ENCODE data around the gene GIPC1.
"Not testable (repeated sequence)": the region's sequence is repeated elsewhere in the genome, so short reads cannot be mapped to it uniquely, and the experiment has no call there.

Gene GIPC1, protein sequence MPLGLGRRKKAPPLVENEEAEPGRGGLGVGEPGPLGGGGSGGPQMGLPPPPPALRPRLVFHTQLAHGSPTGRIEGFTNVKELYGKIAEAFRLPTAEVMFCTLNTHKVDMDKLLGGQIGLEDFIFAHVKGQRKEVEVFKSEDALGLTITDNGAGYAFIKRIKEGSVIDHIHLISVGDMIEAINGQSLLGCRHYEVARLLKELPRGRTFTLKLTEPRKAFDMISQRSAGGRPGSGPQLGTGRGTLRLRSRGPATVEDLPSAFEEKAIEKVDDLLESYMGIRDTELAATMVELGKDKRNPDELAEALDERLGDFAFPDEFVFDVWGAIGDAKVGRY

GRCh38 chr19:14496029-14496833 is at the start of gene GIPC1:
TSS of gene GIPC1 (minus strand) at chr19:14496127. CDS start at chr19:14482976, 13,151 bp downstream.
- DNase-seq (ENCODE audit: extremely low read depth in 1 of 2, low read depth in 1 of 2) = peak; percentile 62 to 68

DNA sequence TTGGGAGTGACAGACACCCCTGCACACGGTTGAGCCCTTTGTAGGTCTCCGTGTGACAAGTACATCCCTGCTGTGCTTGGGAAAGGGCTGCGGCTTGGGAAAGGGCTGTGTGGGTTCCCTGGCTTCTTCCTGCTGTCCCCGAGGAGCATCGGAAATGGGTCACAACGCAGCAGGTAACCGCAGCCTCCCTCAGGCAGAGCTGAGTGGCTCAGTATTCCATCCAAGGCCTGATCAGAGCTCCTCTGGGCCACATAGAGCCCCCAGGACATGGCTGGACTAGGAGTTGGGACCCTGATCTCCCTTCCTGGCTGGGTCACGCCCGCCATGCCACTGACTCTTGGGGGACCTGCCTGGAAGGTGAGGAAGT is 49.8 kb upstream of the GIPC1 start:
- no peak for DNase-seq (ENCODE audit: extremely low read depth in 1 of 2, low read depth in 1 of 2)

DNA sequence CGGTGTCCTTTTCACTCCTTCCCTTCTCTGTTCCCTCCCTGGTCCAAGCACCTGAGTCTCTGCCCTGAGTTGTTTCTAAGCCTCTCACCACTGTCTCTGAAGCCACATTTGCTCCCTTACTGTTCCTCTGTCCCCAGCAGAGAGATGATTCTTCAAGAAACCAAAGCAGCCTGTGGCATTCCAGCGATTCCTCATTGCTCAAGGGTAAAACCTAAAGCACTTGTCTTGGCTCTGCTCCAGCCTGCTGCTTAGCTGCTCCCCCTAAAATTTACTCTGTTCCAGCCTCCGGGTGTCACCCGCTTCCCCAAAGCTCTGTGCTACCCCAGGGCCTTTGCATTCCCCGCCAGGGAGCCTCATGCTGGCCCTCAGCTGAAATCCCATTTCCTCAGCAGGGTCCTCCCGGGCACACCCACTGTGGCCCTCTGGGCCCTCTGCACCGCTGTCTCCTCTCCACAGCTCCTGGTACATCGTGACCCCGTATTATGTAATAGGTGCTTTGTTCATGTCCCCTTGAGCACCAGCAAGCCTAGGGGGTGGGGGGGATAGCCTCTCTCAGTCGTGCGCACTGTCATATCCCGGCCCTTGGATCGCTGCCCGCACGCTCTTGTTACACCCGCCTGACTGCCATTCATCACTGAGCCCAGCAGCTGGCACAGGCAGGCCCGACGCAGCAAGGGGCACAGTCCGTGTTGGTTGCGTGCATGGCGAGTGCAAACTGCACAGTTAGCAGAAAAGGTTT is 49.2 kb upstream of the GIPC1 start:
- DNase-seq (ENCODE audit: extremely low read depth in 1 of 2, low read depth in 1 of 2) = no peak

DNA sequence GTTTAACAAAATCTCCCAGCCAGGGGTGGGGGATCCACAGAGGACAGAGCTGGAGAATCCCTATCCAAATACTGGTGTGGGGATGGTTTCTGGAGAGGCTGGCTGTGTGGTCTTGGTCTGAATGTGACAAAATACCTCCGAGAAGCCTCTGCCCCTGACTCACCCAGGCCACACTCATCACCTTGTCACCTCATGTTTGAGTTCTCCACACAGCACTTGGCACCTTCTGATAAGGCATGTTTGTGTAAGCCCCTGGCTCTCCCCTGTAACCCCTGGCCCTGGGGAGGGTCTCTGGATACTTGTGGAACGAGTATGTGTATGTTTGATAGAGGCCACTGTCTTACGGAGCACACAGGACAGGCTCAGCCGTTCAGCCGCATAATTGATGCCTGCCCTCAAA is 48.1 kb upstream of the GIPC1 start:
- no peak for DNase-seq (ENCODE audit: extremely low read depth in 1 of 2, low read depth in 1 of 2)

- DNase-seq (ENCODE audit: extremely low read depth in 1 of 2, low read depth in 1 of 2) = no peak
Measured at GRCh38 chr19:14542711-14543328, 46.9 kb upstream of the GIPC1 start.

DNA sequence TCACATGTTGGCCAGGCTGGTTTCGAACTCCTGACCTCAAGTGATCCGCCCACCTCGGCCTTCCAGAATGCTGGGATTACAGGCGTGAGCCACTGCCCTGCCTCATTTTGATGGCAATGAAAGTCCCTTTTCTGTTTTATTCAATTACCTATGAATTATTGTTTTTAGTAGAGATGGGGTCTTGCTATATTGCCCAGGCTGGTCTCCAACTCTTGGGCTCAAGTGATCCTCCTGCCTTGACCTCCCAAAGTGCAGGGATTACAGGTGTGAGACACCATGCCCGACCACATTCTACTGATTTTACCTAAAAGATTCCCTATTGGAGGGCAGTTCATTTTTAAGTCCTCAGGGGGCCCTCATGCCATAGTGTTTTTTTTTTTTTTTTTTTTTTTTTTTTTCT is 46.1 kb upstream of the GIPC1 start:
- not testable (repeated sequence) for DNase-seq (ENCODE audit: extremely low read depth in 1 of 2, low read depth in 1 of 2)

- DNase-seq (ENCODE audit: extremely low read depth in 1 of 2, low read depth in 1 of 2) = no peak
Measured at GRCh38 chr19:14540741-14541525, 45.0 kb upstream of the GIPC1 start.

DNA sequence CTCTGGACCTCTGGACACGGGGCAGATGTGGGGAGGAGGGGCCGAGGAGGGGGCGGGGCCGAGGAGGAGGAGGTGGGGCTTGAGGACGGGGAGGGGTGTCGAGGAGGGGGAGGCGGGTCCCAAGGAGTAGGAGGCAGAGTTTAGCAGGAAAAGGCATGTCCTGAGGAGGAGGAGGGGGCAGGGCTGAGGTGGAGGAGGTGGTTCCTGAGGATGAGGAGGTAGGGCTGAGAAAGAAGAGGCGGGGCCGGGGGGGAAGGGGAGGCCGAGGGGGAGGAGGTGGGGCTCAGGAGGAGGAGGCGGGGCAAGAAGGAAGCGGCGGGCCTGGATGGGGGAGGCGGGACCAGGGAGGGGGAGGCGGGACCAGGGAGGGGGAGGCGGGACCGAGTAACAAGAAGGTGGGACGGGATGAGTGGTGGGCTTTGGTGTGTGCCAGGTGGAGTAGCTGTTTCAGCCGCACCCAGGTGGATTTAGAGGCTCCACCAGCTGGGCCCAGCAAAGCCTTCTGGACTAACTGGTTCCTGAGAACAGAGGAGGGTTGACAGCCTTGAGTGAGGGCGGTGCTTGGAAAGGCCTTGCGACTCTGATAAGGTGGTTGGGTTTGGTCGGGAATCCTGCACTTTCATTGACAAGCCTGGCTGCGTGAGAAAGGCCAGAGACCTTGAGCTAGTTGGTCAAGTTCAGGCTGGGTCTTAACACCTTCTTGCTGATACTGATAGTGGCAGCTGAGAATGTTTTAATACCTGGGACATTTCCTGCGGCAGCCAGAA is 41.2 kb upstream of the GIPC1 start:
- no peak for DNase-seq (ENCODE audit: extremely low read depth in 1 of 2, low read depth in 1 of 2)

DNA sequence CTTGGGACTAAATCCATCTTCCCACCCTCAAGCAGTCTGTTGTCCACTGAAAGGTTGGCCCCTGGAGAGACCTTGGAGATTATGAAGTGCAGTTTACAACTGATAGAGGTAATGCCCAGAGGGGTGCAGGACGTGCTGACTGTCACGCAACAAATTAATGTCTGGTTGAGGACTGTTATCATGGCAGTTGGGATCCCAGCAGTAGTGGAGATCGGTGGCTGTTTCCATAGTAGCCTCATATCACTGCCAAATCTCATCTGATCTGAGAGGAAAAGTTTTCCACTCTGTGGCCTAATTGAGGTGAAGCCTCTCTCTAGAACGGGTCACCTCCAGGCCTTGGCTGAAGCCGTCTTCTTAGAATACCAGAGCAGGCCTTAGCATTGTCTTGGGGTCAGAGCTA is 37.5 kb upstream of the GIPC1 start:
- DNase-seq (ENCODE audit: extremely low read depth in 1 of 2, low read depth in 1 of 2) = no peak

DNA sequence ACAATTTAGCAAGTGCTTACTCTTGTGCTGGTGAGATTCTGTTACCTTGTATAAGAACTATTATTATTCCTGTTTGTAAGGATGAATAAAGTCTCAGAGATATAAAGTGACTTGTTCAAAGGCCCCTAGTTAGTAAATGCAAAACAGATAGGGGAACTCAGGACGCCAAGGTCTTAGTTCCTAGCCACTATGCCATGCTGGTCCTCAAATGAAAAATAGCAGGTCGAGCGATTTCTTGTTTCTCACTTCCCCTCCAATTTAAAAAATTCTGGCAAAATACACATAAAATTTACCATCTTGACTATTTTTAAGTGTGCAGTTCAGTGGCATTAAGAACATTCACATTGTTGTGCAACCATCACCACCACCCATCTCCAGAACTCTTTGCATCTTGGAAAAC is 34.6 kb upstream of the GIPC1 start:
- no peak for DNase-seq (ENCODE audit: extremely low read depth in 1 of 2, low read depth in 1 of 2)

DNA sequence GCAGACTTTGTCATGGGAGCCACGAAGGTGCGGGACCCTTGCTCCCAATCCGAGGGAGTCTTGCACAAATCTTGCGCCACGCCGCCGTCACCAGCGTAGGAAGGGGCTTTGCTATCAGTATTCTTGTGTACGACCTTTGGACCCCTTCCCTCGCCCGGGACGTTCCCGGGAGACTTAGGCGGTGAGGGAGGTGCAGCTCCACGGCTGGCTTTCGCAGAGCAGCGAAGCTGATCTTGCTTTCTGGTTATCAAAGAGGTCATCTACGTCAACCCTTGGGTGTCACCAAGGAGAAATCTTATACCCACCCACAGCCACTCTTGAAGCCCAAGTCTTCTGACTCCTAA is 34.0 kb upstream of the GIPC1 start:
- DNase-seq (ENCODE audit: extremely low read depth in 1 of 2, low read depth in 1 of 2) = no peak

- DNase-seq (ENCODE audit: extremely low read depth in 1 of 2, low read depth in 1 of 2) = peak; percentile 100
Measured at GRCh38 chr19:14529254-14530004, 33.5 kb upstream of the GIPC1 start, which contains the start of gene TECR. TSS of gene TECR (plus strand) at chr19:14529594. CDS start at chr19:14529697, 103 bp downstream.

DNA sequence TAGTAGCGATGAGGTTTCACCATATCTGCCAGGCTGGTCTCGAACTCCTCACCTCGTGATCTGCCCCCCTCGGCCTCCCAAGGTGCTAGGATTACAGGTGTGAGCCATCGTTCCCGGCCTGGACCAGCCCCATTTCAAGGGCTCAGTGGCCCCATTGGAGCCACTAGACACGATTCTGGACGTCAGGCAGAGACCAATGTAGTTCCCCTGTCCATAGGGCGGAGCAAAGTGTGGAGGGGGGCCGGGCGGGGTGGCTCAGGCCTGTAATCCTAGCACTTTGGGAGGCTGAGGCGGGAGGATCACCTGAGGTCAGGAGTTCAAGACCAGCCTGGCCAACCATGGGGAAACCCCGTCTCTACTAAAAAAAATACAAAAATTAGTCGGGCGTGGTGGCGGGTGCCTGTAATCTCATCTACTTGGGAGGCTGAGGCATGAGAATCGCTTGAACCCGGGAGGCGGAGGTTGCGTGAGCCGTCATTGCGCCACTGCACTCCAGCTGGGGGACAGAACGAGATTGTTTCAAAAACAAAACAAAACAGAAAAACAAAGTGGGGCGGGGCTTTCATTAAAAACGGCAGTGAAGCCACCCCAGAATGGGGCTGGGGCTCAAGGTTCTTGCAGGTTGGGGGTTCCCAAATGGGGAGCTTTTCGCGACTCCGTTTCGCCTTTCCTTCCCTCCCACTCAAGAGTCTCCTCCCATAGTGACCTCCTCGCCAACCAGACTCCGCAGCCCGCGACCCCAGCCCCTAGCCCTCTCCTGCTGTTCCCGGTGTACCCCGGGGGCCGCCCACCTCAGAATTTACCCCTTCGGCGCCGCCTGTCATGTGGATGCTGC is 32.7 kb upstream of the GIPC1 start:
- no peak for DNase-seq (ENCODE audit: extremely low read depth in 1 of 2, low read depth in 1 of 2)

DNA sequence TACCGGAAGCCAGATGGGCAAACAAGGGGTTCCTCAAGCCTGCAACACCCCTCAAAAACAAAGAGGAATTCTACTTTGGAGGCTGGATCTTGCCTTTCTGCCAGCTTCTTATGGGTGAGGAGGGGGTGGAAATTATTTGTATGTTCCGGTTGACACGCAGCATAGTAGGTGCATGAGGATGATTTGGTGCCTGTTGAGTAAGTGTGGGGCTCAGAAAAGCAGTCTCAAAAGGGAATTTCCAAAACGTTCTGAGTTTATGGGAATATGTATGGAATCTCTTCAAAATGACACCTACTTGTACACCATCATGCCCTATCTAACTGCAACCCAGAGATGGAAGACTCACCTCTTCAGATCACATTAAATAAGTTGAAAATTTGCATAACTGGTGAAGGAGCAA is 30.5 kb upstream of the GIPC1 start:
- DNase-seq (ENCODE audit: extremely low read depth in 1 of 2, low read depth in 1 of 2) = no peak

GRCh38 chr19:14525729-14526128 is 29.8 kb upstream of the GIPC1 start:
- DNase-seq (ENCODE audit: extremely low read depth in 1 of 2, low read depth in 1 of 2) = no peak

- no peak for DNase-seq (ENCODE audit: extremely low read depth in 1 of 2, low read depth in 1 of 2)
Measured at GRCh38 chr19:14520543-14520942, 24.6 kb upstream of the GIPC1 start.

- no peak for DNase-seq (ENCODE audit: extremely low read depth in 1 of 2, low read depth in 1 of 2)
Measured at GRCh38 chr19:14519860-14520407, 24.0 kb upstream of the GIPC1 start.

All from stimulated activated CD8-positive, alpha-beta memory T cell treated with anti-CD3 and anti-CD28 coated beads, Interleukin-7, amount 100 ng/mL, for 48 hours (primary cell).